HepG2 (cell line): ENCODE measurements around the gene SLFN11. TPM values are rescaled to one million over a fixed set of nuclear protein-coding genes. Genes with fewer than 3 reads are reported as not detected.

Experiments used
- AHDC1 ChIP-seq: sonication (generic); formaldehyde crosslinking; IDR thresholded peaks from 2 replicates; pipeline ENCODE4 v1.5.1; 2020; ENCODE audit warnings: mild to moderate bottlenecking, missing genetic modification reagents, borderline replicate concordance
- CSRNP2 ChIP-seq: sonication (generic); formaldehyde crosslinking; conservative IDR thresholded peaks from 2 replicates; pipeline ENCODE4 v1.8.0; 2022; ENCODE audit warnings: low read depth, missing genetic modification reagents
- ZNF337 ChIP-seq: sonication (generic); formaldehyde crosslinking; IDR thresholded peaks from 2 replicates; pipeline ENCODE4 v1.5.1; 2020; ENCODE audit warnings: missing genetic modification reagents, low read depth, mild to moderate bottlenecking, borderline replicate concordance
- ZNF772 ChIP-seq: sonication (generic); formaldehyde crosslinking; IDR thresholded peaks from 2 replicates; pipeline ENCODE4 v1.5.0; 2020; ENCODE audit warnings: mild to moderate bottlenecking, missing genetic modification reagents
- ZNF800 ChIP-seq: sonication (generic); formaldehyde crosslinking; IDR thresholded peaks from 2 replicates; pipeline ENCODE4 v1.4.0; 2020; ENCODE audit warnings: missing genetic modification reagents
- ZSCAN31 ChIP-seq: sonication (generic); formaldehyde crosslinking; IDR thresholded peaks from 2 replicates; pipeline ENCODE4 v1.5.0; 2020; ENCODE audit warnings: low read depth, mild to moderate bottlenecking, missing genetic modification reagents
- polyA plus RNA-seq, 8 experiments: library from polyadenylated mRNA; depleted of rRNA in 3 of 8; stranded (reverse) in 7 of 8; unstranded in 1 of 8; fragments of >200 nt; fragmentation: Illumina TruSeq in 4 of 8; extraction: Trizol in 4 of 8; gene quantifications; 2 replicates each; pipeline versions ENCODE4 v1.2.1 to v1.2.3, GENCODE V29; 2011 to 2016; ENCODE audit warnings: low read depth in 4 of 8, missing spikeins in 1 of 8, mixed read lengths in 1 of 8; ENCODE audit not compliant: insufficient read depth in 1 of 8
- total RNA-seq, 5 experiments: library from RNA; depleted of rRNA; stranded (reverse); fragments of >200 nt; fragmentation: Illumina TruSeq; extraction: Trizol; gene quantifications; 2 replicates each; pipeline ENCODE4 v1.2.3, GENCODE V29; 2016; ENCODE audit warnings: low read depth in 1 of 5

Gene SLFN11
- total and polyA plus RNA-seq, 2 of the 13 experiments (the other 11 are each of a cell fraction or from before 2014, with no cell fraction given), result not detected

- TF ChIP-seq ZNF772 (CRISPR knock-in tag) (no peak), AHDC1 (CRISPR knock-in tag) (no peak), ZNF337 (CRISPR knock-in tag) (no peak), ZNF800 (CRISPR knock-in tag) (no peak), CSRNP2 (no peak), ZSCAN31 (no peak)
These were observed 1.5 kb downstream of the SLFN11 start (continued) for GRCh38 chr17:35371934-35372333.
